ENCODE measurements around the gene C9orf152.

GRCh38 chr9:110170357-110171257, 37.4 kb downstream of the C9orf152 start:
- TF ChIP-seq, protein P1, sequence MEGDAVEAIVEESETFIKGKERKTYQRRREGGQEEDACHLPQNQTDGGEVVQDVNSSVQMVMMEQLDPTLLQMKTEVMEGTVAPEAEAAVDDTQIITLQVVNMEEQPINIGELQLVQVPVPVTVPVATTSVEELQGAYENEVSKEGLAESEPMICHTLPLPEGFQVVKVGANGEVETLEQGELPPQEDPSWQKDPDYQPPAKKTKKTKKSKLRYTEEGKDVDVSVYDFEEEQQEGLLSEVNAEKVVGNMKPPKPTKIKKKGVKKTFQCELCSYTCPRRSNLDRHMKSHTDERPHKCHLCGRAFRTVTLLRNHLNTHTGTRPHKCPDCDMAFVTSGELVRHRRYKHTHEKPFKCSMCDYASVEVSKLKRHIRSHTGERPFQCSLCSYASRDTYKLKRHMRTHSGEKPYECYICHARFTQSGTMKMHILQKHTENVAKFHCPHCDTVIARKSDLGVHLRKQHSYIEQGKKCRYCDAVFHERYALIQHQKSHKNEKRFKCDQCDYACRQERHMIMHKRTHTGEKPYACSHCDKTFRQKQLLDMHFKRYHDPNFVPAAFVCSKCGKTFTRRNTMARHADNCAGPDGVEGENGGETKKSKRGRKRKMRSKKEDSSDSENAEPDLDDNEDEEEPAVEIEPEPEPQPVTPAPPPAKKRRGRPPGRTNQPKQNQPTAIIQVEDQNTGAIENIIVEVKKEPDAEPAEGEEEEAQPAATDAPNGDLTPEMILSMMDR (IDR thresholded peaks at IDR 0.05), result no peak
- TF ChIP-seq E2F1 (CRISPR knock-in tag; IDR thresholded peaks at IDR 0.05) (no peak), MYBL2 (CRISPR knock-in tag; IDR thresholded peaks at IDR 0.05) (no peak), CREM (CRISPR knock-in tag; IDR thresholded peaks at IDR 0.05) (no peak)
- TF ChIP-seq, protein P2, sequence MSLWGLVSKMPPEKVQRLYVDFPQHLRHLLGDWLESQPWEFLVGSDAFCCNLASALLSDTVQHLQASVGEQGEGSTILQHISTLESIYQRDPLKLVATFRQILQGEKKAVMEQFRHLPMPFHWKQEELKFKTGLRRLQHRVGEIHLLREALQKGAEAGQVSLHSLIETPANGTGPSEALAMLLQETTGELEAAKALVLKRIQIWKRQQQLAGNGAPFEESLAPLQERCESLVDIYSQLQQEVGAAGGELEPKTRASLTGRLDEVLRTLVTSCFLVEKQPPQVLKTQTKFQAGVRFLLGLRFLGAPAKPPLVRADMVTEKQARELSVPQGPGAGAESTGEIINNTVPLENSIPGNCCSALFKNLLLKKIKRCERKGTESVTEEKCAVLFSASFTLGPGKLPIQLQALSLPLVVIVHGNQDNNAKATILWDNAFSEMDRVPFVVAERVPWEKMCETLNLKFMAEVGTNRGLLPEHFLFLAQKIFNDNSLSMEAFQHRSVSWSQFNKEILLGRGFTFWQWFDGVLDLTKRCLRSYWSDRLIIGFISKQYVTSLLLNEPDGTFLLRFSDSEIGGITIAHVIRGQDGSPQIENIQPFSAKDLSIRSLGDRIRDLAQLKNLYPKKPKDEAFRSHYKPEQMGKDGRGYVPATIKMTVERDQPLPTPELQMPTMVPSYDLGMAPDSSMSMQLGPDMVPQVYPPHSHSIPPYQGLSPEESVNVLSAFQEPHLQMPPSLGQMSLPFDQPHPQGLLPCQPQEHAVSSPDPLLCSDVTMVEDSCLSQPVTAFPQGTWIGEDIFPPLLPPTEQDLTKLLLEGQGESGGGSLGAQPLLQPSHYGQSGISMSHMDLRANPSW (CRISPR knock-in tag; conservative IDR thresholded peaks at IDR 0.05; ENCODE audit: low read depth), result no peak
- TF ChIP-seq, protein P3, sequence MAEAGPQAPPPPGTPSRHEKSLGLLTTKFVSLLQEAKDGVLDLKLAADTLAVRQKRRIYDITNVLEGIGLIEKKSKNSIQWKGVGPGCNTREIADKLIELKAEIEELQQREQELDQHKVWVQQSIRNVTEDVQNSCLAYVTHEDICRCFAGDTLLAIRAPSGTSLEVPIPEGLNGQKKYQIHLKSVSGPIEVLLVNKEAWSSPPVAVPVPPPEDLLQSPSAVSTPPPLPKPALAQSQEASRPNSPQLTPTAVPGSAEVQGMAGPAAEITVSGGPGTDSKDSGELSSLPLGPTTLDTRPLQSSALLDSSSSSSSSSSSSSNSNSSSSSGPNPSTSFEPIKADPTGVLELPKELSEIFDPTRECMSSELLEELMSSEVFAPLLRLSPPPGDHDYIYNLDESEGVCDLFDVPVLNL (CRISPR knock-in tag; IDR thresholded peaks at IDR 0.05; ENCODE audit: borderline replicate concordance, low read depth), result no peak
